Stimulated activated CD8-positive, alpha-beta memory T cell treated with anti-CD3 and anti-CD28 coated beads, Interleukin-2, amount 100 ng/mL, for 48 hours (primary cell): ENCODE results near the gene DCST2.

ENCODE experiments used
- DNase-seq, 2 donors: peaks; one replicate each; pipeline ENCODE4 v3.0.0-alpha.2; 2020; ENCODE audit warnings: low read depth in 2 of 2

DCST2 gene

GRCh38 chr1:154975409-154976059 lies 58.0 kb downstream of the DCST2 start:
- peak; percentile 61 to 68 for DNase-seq

- peak; percentile 89 to 90 for DNase-seq
Observed at GRCh38 chr1:154974808-154975408, 58.7 kb downstream of the DCST2 start.

DNA sequence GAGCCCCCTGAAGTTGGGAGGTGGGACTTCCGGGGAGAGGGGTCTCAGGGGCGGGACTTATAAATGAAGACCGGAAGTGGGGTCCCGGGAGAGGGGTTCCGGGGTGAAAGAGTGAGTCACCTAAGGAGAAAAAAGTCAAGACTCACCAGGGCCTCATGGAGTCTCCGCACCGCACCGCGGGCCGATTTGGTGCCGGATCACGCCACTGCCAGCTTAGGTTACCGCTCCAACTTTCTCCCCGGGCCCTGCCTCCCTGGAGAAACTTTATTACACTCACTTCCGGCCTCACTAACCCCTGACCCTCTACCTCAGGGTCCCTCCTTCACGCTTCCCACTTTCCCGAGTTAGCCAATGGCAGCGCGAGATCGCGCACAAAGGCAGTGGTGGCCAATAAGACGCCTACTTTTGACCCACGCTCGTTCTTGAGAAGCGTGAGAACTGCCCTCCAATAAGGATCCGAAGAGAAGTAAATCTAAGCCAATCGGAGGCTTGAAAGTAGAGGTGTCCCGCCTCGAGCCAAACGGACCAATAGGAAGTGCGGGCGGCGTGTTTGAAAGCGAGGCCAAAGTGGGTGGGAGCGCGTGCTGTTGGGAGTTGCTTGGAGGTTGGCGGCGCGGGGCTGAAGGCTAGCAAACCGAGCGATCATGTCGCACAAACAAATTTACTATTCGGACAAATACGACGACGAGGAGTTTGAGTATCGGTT lies 59.3 kb downstream of the DCST2 start, which contains the start of gene CKS1B:
CKS1B (plus strand) TSS at position 580 of the 706 bp plus-strand sequence; CDS start at position 645, 65 bp downstream.
- DNase-seq: peak; percentile 83 to 94

- peak; percentile 90 to 95 for DNase-seq
Observed at GRCh38 chr1:154973344-154974101, 60.1 kb downstream of the DCST2 start.

GRCh38 chr1:154972517-154973343 lies 60.9 kb downstream of the DCST2 start:
- DNase-seq: no peak

GRCh38 chr1:154972213-154972516 lies 61.4 kb downstream of the DCST2 start:
- no peak for DNase-seq

GRCh38 chr1:154971341-154971998 lies 62.1 kb downstream of the DCST2 start:
- no peak for DNase-seq

DNA sequence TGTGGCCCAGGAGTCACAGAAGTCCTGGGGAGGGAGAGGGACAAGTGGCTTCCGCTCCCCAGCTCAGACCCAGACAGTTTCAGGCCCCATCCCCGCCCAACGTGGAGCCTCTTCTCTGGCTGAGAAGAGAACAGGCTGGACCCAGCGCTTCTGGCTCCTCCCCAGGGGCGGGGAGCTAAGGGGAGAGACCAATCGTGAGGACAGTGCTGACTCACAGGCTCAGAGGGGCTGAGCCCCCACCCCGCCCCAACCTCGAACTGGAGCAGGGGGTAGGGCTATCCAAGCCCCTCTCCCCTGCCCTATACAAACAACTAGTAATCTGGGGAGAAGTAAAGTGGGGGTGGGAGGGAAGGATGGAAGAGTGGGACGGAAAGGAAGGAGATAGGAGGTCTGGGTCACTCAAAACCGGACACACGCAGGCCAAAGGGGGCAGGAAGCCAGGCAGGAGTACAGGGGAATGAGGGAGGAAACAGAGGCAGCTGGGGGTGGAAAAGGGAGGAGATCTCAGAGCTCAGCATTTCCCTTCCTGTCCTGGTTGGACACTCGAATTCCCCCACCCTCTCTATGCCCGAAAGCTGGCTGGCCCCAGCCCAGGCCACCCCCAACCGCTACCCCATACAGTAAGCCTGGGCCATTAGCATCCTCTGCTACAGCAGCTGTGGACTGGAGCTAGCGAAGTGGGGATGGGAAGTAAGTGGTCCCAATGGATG lies 62.8 kb downstream of the DCST2 start, which contains the start of gene SHC1:
SHC1 (minus strand) TSS at position 117 of the 710 bp plus-strand sequence. CDS start 221 bp downstream, outside the sequence.
- DNase-seq: no peak

DNA sequence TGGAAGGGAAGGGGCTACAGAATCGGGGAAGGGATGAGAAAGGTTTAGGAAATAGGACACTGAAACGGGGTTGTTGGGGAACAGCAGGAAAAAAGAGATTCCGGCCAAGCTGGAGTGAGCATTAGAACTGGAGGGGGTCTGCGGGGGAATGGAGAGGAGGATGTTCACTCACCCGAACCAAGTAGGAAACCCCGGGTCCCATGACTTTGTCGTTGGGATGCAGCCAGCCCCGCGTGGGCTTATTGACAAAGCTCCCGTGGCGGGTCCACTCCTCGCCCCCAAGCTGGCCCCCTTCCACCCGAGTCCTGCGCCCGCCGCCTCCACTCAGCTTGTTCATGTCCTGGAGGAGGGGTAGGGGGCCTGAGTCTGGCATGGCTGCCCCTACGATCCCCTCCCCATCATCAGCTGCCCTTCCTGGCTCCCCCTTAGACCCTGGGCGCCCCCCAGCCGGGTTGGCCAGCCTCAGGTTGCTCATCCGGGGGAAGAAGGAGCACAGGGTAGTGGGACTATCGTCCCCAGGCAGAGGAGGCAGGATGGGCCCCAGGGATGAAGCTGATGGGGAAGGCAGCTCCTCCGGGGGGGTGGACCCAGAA lies 63.6 kb downstream of the DCST2 start:
- no peak for DNase-seq

GRCh38 chr1:154969246-154969645 lies 64.3 kb downstream of the DCST2 start:
- no peak for DNase-seq

- no peak for DNase-seq
Observed at GRCh38 chr1:154968731-154969130, 64.8 kb downstream of the DCST2 start.
